H9 (cell line): ENCODE data around the gene RPL27A. TPM values are rescaled to one million over a fixed set of nuclear protein-coding genes. Genes with fewer than 3 reads are reported as not detected.
A peak's percentile ranks its signal among the peaks of the same experiment; 100 is the strongest.

ENCODE experiments used
- DNase-seq: peaks from one replicate; pipeline ENCODE4 v3.0.0-alpha.2; 2017
- H2AFZ ChIP-seq: one replicate; pipeline ENCODE4 v1.6.1; 2013; ENCODE audit warnings: mild to moderate bottlenecking, low read length, control low read depth, moderate library complexity
- H2AK5ac ChIP-seq: 2 replicates; pipeline ENCODE4 v1.6.1; 2013; ENCODE audit warnings: low read length, control low read depth, mixed read lengths; ENCODE audit not compliant: insufficient read length
- H2BK120ac ChIP-seq: one replicate; pipeline ENCODE4 v1.6.1; 2013; ENCODE audit warnings: low read depth, mild to moderate bottlenecking, low read length, control low read depth, inconsistent platforms; ENCODE audit not compliant: poor library complexity, severe bottlenecking
- H2BK12ac ChIP-seq: 2 replicates; pipeline ENCODE4 v1.6.1; 2013; ENCODE audit warnings: low read length, control low read depth, mixed read lengths, low read depth; ENCODE audit not compliant: insufficient read length
- H2BK15ac ChIP-seq: 2 replicates; pipeline ENCODE4 v1.6.1; 2013; ENCODE audit warnings: low read depth, low read length, control low read depth
- H2BK20ac ChIP-seq: one replicate; pipeline ENCODE4 v1.6.1; 2013; ENCODE audit warnings: low read depth, mild to moderate bottlenecking, low read length, control low read depth, inconsistent platforms; ENCODE audit not compliant: poor library complexity, severe bottlenecking
- H2BK5ac ChIP-seq: 2 replicates; pipeline ENCODE4 v1.6.1; 2013; ENCODE audit warnings: low read length, control low read depth, mixed read lengths; ENCODE audit not compliant: insufficient read length
- H3K14ac ChIP-seq: 2 replicates; pipeline ENCODE4 v1.6.1; 2013; ENCODE audit warnings: low read length, control low read depth; ENCODE audit not compliant: insufficient read depth
- H3K18ac ChIP-seq: 2 replicates; pipeline ENCODE4 v1.6.1; 2013; ENCODE audit warnings: low read depth, mild to moderate bottlenecking, mixed read lengths, low read length, control low read depth; ENCODE audit not compliant: insufficient read length
- H3K23ac ChIP-seq: 2 replicates; pipeline ENCODE4 v1.6.1; 2013; ENCODE audit warnings: low read length, control low read depth, mixed read lengths, low read depth; ENCODE audit not compliant: insufficient read length
- H3K23me2 ChIP-seq: 2 replicates; pipeline ENCODE4 v1.6.1; 2013; ENCODE audit warnings: low read depth, mild to moderate bottlenecking, mixed read lengths, low read length, control low read depth; ENCODE audit not compliant: insufficient read length, poor library complexity, severe bottlenecking
- H3K27ac ChIP-seq: 2 replicates; pipeline ENCODE4 v1.5.1; 2013; ENCODE audit warnings: low read length, control low read depth, mixed read lengths, low read depth; ENCODE audit not compliant: insufficient read length
- H3K27me3 ChIP-seq: 2 replicates; pipeline ENCODE4 v1.6.1; 2013; ENCODE audit warnings: low read length, control low read depth, inconsistent platforms; ENCODE audit not compliant: insufficient read depth
- H3K4ac ChIP-seq: 2 replicates; pipeline ENCODE4 v1.6.1; 2013; ENCODE audit warnings: low read depth, mild to moderate bottlenecking, control low read depth, inconsistent platforms, low read length, moderate library complexity
- H3K4me1 ChIP-seq: 2 replicates; pipeline ENCODE4 v1.6.1; 2013; ENCODE audit warnings: low read length, control low read depth, inconsistent platforms; ENCODE audit not compliant: insufficient read depth
- H3K4me2 ChIP-seq: 2 replicates; pipeline ENCODE4 v1.6.1; 2013; ENCODE audit warnings: low read length, control low read depth, mixed read lengths; ENCODE audit not compliant: insufficient read length, insufficient read depth
- H3K56ac ChIP-seq: 2 replicates; pipeline ENCODE4 v1.6.1; 2013; ENCODE audit warnings: low read depth, mild to moderate bottlenecking, mixed read lengths, low read length, control low read depth; ENCODE audit not compliant: insufficient read length
- H3K79me1 ChIP-seq: 2 replicates; pipeline ENCODE4 v1.6.1; 2013; ENCODE audit warnings: low read depth, mild to moderate bottlenecking, moderate library complexity, low read length, control low read depth, inconsistent platforms; ENCODE audit not compliant: insufficient read depth, poor library complexity, severe bottlenecking
- H3K79me2 ChIP-seq: 2 replicates; pipeline ENCODE4 v1.6.1; 2013; ENCODE audit warnings: low read length, control low read depth, inconsistent platforms; ENCODE audit not compliant: insufficient read depth
- H3K9ac ChIP-seq: 2 replicates; pipeline ENCODE4 v1.6.1; 2013; ENCODE audit warnings: low read length, control low read depth, mixed read lengths; ENCODE audit not compliant: insufficient read length; ENCODE audit errors: extremely low read depth
- H3K9me3 ChIP-seq: one replicate; pipeline ENCODE4 v1.6.1; 2013; ENCODE audit warnings: low read depth, low read length, inconsistent platforms; ENCODE audit not compliant: control insufficient read depth
- H3T11ph ChIP-seq: one replicate; pipeline ENCODE4 v1.6.1; 2013; ENCODE audit warnings: mild to moderate bottlenecking, low read length, control low read depth, inconsistent platforms
- H4K20me1 ChIP-seq: one replicate; pipeline ENCODE4 v1.6.1; 2013; ENCODE audit not compliant: control insufficient read depth, insufficient read length, insufficient read depth
- H4K5ac ChIP-seq: 2 replicates; pipeline ENCODE4 v1.6.1; 2013; ENCODE audit warnings: low read depth, mild to moderate bottlenecking, mixed read lengths, low read length, control low read depth; ENCODE audit not compliant: insufficient read length
- H4K8ac ChIP-seq: replicated peaks from 2 replicates; pipeline ENCODE4 v1.6.1; 2013; ENCODE audit warnings: low read length, control low read depth, mixed read lengths, low read depth; ENCODE audit not compliant: insufficient read length
- H4K91ac ChIP-seq: 2 replicates; pipeline ENCODE4 v1.6.1; 2013; ENCODE audit warnings: low read depth, mild to moderate bottlenecking, moderate library complexity, mixed read lengths, low read length, control low read depth; ENCODE audit not compliant: insufficient read length
- H3K27ac Mint-ChIP-seq, 3 experiments: 2 replicates in 2 of 3; 3 replicates in 1 of 3; pipeline ENCODE4 v1.8.0; 2020 to 2021; ENCODE audit warnings: mixed read lengths in 3 of 3, mild to moderate bottlenecking in 1 of 3, moderate library complexity in 1 of 3
- H3K27me3 Mint-ChIP-seq: 2 replicates; pipeline ENCODE4 v1.8.0; 2021; ENCODE audit warnings: low read depth, mild to moderate bottlenecking, moderate library complexity, mixed read lengths
- H3K36me3 Mint-ChIP-seq, 3 experiments: 2 replicates in 2 of 3; 3 replicates in 1 of 3; pipeline ENCODE4 v1.8.0; 2020 to 2021; ENCODE audit warnings: low read depth in 3 of 3, mixed read lengths in 3 of 3; ENCODE audit not compliant: insufficient read depth in 1 of 3
- H3K4me1 Mint-ChIP-seq, 2 experiments: 2 replicates each; pipeline ENCODE4 v1.8.0; 2020; ENCODE audit warnings: mixed read lengths in 2 of 2
- H3K4me3 Mint-ChIP-seq, 2 experiments: 2 replicates in 1 of 2; 3 replicates in 1 of 2; pipeline ENCODE4 v1.8.0; 2020 to 2021; ENCODE audit warnings: mild to moderate bottlenecking in 2 of 2, mixed read lengths in 2 of 2, moderate library complexity in 1 of 2
- H3K9me3 Mint-ChIP-seq, 2 experiments: 2 replicates in 1 of 2; 3 replicates in 1 of 2; pipeline ENCODE4 v1.8.0; 2020; ENCODE audit warnings: mild to moderate bottlenecking in 2 of 2, mixed read lengths in 2 of 2, moderate library complexity in 1 of 2
- CTCF ChIP-seq: fragments of 200-600 bp; sonication (generic); conservative IDR thresholded peaks from 3 replicates; pipeline ENCODE4 v1.8.0; 2021; ENCODE audit warnings: antibody characterized with exemption, mild to moderate bottlenecking
- WGBS: extraction: QIAGEN DNeasy Blood & Tissue Kit; methylation state at CpG from one replicate; pipeline ENCODE4 v1.1.7; 2013; ENCODE audit warnings: missing lambda C conversion rate, low lambda C conversion rate, mixed read lengths; ENCODE audit not compliant: insufficient read length; ENCODE audit errors: extremely low coverage; 5-methylcytosine and 5-hydroxymethylcytosine counted together
- total RNA-seq: library from RNA; stranded (reverse); gene quantifications from 2 replicates; pipeline ENCODE4 v1.2.1, GENCODE V29; 2021

Gene RPL27A
- total RNA-seq, 1 experiment from 2014 or later: 1,152 TPM

GRCh38 chr11:8690374-8691342, 8.1 kb downstream of the RPL27A start:
- no peak overlapping the region for H2BK12ac ChIP-seq
- WGBS: no CpG with 5 or more reads among the region's 4 CpGs
- no peak overlapping the region for H2AFZ ChIP-seq
- no peaks in the 10 kb centered on the region for H3K9me3 ChIP-seq
- no peak overlapping the region for H2BK5ac ChIP-seq
- H3K4me3 Mint-ChIP-seq: no peak overlapping the region
- no peak overlapping the region for H3K9ac ChIP-seq
- no peak overlapping the region for H3K23ac ChIP-seq
- H2BK20ac ChIP-seq: no peak overlapping the region
- H3K27me3 ChIP-seq: no peaks in the 10 kb centered on the region
- H4K91ac ChIP-seq: no peak overlapping the region
- H3K27me3 Mint-ChIP-seq: no peaks in the 10 kb centered on the region; the same call in 1 of the 2 replicates
- no peak overlapping the region for H2BK120ac ChIP-seq
- H3K18ac ChIP-seq: no peak overlapping the region
- H3K27ac Mint-ChIP-seq: peak overlapping the region in 1 of 3 experiments; percentile 98; a peak in 2 of 7 replicates
- peaks cover 3% of the 10 kb centered on the region; the same call in 1 of the 2 replicates for H3K4me1 ChIP-seq
- no peak overlapping the region for H3K4me2 ChIP-seq
- no peak overlapping the region for H3K27ac ChIP-seq
- no peak overlapping the region for H2BK15ac ChIP-seq
- peaks cover 36 to 87% (median 62%) of the 10 kb centered on the region in 3 experiments; a peak in 6 of 7 replicates for H3K36me3 Mint-ChIP-seq
- TF ChIP-seq CTCF: no peak
- no peak overlapping the region for H2AK5ac ChIP-seq
- no peak overlapping the region for H4K8ac ChIP-seq
- H3K79me1 ChIP-seq: no peaks in the 10 kb centered on the region
- H3K9me3 Mint-ChIP-seq: no peaks in the 10 kb centered on the region; a peak in 1 of 5 replicates
- DNase-seq: peak; percentile 7
- no peak overlapping the region for H3T11ph ChIP-seq
- H3K4me1 Mint-ChIP-seq: peaks cover 33 to 46% of the 10 kb centered on the region in 2 experiments
- no peak overlapping the region for H3K14ac ChIP-seq
- H4K20me1 ChIP-seq: no peaks in the 10 kb centered on the region
- no peak overlapping the region for H3K56ac ChIP-seq
- no peak overlapping the region for H4K5ac ChIP-seq
- peaks cover 4% of the 10 kb centered on the region for H3K23me2 ChIP-seq
- H3K79me2 ChIP-seq: no peaks in the 10 kb centered on the region; the same call in 1 of the 2 replicates
- H3K4ac ChIP-seq: no peak overlapping the region
